ENCODE results near the gene STK25.

STK25 gene

DNA sequence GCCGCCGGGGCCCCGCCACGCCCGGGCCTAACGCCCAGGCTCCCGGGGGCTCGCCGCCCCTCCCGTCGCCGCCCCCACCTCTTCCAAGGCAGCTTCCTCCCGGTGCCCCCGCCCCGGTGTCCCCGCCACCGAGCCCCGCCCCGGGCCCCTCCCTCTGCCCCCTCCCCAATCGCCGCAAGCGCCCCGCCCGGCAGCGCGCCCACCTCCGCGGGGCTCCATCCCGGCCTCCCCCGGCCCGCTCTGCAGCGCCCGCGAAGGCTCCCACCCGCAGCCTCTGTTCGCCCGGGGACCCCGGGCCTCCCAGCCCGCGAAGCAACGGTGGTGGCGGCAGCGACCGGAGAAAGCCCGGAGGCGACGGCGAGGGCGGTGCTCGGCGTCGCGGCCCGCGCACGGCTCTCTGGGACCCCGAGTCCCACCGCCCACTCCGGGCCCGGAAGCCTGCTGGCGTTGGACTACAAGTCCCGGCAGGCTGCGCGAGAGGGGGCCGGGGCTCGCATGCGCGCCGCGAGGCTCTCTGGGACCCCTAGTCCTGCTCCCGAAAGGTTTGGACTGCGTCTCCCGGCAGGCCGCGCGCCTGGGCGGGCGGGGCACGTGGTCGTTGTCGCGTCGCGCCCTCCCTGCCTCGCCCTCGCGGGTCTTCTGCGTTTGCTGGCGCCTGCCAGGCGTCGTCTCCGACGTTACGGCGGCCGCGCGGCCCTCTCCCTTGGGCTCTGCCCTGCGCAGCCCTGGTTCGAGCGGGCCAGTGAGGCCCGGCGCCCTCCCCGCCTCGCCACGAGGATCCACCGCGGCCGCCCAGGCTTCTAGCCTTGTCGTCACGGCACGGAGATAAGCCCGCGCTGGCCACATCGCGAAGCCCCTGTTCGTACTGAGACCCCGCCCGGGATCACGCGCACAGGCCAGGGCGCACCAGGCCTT is at the start of gene STK25:
TSS of gene STK25 (minus strand) at position 345 of the 915 bp plus-strand sequence. CDS start 549 bp downstream, outside the sequence.
- DNase-seq (ENCODE audit: low spot score) = peak; percentile 99

DNA sequence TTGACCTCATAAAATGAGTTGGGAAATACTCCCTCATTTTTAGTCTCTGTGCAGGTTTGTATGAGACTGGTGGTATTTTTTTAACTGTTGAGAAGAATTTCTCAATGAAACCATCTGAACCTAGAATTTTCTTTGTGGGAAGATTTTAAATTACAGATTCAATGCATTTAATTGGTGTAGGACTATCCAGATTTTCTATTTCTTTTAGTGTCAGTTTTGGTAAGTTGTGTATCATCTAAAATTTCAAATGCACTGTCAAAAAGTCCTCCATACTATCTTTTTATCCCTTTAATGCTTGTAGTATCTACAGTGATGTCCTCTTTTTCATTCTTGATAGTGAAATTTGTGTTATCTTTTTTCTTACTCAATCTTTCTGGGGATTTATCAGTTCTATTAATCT is 48.4 kb upstream of the STK25 start:
- no peak for DNase-seq (ENCODE audit: low spot score)

DNA sequence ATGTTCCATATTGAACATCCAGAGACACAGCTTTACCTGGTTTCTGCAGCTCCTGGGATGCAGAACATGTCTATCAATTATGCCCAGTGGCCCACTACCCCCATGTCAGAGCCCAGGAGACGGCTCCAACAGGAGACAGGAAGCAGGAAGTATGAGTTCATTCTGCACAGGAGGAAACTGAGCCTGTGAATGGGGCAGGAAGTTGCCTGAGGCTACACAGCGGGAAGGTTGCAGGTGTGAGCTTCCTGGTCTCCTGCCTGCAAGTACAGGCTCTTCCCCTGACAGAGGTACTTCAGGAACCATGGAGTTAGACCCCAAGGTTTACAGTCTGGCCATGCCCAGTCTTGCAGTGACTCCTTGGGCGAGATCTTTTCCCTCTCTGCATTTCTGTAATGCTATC is 47.3 kb upstream of the STK25 start:
- no peak for DNase-seq (ENCODE audit: low spot score)

DNA sequence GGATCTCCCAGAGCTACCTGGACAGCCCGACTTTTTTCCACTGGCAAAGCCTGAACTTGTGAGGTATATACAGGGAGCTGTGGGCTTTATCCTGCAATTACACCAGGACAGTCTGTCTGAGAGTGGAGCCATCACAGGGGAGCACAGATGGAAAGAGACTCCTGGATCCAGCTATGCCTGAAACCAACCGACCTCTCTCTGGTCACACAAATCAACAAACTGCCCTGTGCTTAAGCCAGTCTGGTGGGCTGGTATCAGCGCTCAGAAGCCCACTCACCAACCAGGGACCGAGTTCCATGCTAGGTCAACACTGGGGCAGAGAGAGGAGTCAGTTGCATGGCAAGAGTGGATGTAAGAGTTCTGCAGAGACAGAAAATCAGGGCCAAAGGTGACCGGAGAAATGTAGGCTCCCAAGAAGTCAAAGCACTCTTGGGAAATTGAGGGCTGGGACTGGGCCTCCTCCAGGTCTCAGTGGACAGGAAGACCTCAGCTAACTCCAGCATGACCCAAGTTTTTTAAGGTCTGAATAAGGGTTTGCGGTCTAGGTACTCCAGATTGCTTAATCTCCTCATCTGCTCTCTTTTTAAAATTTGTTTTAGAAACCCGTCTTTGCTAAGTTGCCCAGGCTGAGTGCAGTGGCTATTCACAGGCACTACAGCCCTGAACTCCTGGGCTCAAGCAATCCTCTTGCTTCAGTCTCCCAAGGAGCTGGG is 46.4 kb upstream of the STK25 start:
- no peak for DNase-seq (ENCODE audit: low spot score)

DNA sequence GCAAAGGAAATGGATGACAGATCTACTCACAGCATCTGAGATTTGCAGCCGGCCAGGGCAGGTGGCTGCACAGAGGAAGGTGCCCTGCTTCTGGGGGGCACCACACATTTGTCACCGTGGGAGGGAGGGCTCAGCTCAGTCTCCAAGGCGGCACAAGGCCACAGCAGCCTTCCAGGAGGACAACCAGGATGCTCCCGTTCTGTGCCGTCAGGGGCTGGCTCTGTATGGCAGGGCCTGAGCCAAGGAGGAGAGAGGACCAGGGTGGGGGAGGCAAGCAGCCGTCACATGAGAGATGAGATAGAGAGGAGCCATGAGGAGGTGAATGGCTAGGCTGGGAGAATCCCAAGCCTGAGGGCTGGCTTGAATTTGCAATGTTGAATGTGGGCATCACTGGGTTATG is 45.6 kb upstream of the STK25 start:
- DNase-seq (ENCODE audit: low spot score) = no peak

DNA sequence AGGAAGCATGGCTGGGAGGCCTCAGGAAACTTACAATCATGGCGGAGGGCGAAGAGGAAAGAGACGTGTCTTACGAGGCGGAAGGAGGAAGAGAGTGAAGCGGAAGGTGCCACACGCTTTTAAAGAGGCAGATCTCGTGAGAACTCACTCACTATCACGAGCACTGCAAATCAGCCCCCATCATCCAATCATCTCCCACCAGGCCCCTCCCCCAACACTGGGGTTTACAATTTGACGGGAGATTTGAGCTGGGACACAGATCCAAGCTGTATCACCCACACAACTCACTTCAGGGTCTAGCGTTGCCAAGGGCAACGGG is 45.1 kb upstream of the STK25 start:
- DNase-seq (ENCODE audit: low spot score) = no peak

DNA sequence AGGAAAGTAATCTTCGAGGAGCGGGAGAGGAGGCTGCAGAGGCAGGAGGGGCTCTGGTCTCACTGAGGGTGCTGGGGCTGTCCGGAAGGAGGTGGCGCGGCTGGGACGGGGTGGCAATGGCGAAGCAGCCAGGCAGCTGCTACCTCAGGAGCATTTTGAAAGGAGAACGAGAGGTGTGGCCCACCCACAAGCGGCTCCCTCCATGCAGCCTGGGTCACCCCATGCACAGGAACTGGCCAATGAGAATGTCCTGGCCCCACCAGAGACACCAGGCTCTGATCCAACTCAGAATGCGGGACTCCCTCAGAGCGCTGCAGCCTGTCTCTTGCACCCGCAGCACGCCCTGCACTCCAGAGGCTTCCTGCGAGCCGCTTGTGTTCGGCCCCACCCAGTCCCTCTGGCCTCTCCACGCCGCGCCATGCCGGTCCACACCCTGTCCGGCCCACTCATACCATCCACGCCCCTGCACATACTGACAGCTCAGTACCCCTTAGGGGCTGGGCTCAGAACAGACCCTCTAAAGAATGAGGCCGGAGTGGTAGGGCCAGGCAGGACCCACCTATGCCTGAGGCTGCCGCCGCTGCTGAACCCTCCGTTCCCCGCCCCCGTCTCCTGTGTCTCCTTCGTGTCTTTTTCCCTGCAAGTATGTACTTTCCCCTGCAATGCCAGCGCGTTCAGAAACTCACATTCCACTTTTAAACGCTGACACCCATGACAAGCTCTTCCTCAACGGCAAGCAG is 43.8 kb upstream of the STK25 start:
- DNase-seq (ENCODE audit: low spot score) = no peak

DNA sequence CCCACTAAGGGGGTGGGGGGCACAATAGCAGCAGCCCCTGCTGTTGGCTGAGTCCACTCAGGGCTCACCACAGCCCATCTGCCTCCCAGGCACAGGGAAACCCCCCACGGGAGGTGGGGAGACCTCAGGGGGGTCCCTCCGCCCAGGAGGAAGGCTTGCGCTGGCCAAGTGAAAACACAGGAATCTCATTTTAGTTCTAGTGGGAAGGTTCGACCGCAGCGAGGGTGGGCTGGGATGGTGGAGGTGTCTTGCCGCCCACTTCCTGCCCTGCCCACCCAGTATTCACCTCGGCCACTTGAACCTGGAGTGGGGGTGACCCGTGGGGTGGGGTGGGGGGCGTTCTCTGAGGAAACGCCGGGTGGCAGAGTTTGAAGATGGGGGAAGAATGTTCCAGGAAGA is 43.2 kb upstream of the STK25 start:
- DNase-seq (ENCODE audit: low spot score) = no peak

DNA sequence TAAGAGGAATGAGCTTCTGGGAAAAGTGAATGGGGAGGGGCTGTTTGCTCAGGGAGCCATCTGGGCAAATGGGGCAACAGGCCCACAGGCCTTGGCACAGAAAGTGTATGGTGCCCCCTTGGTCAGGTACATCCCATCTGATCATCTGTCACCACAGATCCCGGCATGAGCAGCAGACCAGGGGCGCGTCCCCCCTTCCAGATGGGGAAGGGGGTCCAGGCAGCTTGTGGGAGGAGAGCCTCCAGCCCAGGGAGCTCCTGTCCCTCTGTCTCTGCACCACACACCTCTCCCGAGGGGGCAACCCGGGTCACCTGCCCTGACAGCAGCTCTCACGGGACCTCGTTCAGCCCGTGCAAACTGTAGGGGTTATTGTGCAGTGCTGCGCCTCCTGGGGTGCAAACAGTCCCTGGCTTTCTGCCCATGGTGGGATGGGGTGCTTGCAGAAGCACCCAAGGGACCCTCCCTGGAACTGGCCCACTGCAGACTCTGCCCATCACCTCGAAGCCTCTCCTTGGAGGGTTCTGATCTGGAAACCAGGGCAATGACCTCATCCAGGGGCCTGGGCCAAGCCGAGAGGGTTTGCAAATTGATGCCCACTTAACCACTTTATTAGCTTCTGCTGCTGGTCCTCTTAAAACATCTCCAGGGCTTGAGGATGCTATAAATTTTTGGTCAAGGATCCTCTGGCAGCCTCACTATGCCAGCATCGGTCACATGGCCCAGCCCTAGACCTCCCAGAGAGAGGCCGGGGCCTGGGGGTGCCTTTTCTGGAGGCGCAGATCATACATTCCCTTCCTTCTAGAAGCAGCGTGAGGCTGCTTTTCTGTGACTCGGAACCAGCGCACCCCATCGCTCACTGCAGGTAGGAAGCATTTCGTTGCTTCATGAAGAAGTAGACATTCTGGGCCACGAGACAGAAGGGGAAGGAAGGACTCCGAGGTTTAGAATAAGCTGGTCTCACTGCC is 42.5 kb upstream of the STK25 start:
- DNase-seq (ENCODE audit: low spot score) = no peak

DNA sequence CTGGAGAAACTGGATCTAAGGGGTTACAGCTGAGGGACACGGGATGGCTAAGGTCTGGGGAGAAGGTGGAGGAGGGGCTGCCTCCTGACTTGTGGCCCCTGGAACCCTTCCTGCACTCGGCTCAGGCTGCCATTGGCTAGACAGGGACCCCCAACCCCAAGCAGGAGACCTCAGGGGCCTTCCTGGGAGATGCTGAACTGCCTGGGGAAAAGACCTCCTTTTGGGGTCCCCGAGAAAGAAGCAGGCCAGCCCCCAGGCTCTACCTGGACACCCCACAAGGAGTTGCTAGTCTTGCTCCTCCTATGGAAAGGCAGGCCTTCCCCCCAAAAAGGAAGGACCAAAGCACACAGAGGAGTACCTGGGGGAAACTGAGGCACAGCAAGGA is 40.1 kb upstream of the STK25 start:
- DNase-seq (ENCODE audit: low spot score) = no peak

DNA sequence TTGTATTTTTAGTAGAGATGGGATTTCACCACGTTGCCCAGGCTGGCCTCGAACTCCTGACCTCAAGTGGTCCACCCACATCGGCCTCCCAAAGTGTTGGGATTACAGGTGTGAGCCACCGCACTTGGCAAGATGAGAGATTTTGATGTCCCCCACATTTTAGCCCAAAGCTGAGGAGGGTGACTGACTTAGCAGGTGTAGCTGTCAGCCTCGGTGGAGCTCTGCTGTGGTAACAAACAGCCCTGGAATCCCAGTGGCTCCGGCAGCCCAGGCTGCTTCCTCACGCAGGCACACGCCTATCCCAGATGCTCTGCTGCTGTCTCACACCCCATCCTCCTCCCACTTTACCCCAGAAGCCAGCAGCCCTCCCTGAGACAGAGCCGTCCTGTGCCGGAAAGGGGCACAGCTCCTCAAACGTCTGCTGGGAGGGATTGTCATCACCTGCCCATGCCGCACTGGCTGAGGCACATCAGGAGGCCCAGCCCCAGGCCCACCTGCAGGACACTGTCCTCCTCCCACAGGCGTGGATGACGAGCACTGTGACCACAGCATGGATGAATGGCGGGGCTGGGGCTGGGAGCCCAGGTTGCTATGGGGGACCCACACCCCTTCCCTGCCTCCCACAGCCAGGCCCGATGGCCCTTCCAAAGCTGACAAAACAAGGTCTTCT is 39.5 kb upstream of the STK25 start:
- DNase-seq (ENCODE audit: low spot score) = no peak

DNA sequence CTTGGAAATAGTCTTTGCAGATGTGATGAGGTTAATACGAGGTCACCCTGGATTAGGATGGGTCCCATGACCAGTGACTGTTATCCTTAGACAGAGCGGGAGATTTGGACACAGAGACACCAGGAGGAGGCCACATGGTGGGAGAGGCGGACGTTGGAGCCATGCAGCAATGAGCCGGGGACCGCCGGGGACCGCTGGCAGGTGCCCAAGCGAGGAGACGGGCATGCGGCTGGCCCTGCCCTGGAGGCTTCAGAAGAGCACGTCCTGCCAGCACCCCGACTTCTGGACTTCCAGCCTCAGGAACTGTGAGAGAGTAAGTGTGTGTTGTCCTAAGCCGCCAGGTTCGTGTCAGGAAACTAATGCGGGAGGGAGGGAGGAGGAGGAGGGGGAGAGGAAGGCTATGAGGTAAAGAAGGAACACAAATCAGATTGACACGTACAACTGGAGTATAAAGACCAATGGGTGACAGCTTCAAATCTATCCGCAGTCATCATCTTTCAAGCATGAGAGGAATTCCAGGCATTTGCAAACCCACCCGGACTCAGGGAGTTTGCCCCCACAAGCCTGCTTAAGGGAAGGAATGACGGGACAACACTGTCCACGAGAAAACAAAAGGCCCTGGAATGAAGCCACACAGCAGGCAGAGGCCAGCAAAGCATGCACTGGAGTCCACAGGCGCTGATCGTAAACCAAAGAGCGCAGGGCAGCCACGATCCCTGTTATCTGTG is 38.6 kb upstream of the STK25 start:
- no peak for DNase-seq (ENCODE audit: low spot score)

DNA sequence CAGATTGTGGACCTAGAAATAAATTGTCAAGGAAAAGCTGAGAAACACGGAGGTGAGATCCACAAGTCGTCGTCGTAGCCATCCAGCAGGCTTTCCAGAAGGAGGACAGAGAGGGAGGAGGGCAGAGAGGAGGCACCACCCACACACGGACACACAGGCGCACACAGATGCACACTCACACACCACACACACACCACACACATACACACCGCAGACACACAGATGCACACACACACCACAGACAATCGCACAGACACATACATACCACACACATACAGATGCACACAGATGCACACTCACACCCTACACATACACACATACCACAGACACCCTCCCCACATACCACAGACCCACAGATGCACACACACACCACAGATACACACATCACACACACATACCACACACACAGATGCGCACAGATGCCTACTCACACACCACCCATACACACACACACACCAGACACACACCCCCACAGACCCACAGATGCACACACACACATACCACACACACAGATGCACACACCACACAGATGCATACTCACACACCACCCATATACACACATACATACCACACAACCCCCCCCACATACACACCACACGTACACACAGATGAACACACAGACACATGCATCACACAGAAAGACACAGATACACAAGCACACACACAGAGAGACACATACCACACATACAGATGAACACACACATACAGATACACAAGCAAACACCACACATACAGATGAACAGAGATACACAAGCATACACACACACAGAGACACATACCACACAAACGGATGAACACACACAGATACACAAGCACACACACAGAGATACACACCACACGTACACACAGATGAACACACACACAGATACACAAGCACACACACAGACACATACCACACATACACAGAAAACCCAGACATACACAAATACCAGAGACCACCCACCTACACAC is 37.4 kb upstream of the STK25 start:
- no peak for DNase-seq (ENCODE audit: low spot score)

DNA sequence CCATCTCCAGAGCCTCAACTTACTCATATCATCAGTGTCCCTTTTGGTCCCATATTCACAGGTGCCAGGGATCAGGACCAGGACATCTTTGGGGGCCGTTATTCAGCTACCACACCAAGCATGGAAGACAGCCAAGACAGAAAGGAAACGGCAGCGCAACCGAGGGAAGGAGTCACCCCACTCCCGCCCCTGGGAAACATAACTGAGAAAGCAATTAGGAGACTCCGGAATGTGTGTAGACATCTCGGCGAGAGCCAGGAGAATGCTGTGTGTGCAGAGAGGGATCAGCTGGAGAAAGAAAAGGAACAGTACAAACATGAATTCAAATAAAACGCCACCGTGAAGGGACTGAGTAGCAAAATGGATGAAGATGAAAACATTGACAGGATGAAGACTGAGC is 36.7 kb upstream of the STK25 start:
- no peak for DNase-seq (ENCODE audit: low spot score)

DNA sequence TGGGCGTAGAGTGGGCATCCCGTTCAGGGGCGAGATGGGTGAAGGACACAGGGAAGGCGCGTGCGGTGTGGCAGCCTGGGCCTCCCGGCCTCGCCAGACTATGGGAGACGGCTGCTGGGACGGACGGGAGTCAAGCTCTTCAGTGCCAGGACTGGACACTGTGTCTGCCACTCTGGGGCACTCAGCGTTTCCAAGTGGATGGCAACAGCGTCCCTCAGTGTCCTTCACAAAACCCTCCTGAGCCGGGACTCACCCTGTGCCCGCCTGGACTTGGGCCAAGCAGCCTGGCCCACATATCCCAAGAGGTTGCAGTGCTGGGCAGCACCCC is 33.9 kb upstream of the STK25 start:
- no peak for DNase-seq (ENCODE audit: low spot score)

DNA sequence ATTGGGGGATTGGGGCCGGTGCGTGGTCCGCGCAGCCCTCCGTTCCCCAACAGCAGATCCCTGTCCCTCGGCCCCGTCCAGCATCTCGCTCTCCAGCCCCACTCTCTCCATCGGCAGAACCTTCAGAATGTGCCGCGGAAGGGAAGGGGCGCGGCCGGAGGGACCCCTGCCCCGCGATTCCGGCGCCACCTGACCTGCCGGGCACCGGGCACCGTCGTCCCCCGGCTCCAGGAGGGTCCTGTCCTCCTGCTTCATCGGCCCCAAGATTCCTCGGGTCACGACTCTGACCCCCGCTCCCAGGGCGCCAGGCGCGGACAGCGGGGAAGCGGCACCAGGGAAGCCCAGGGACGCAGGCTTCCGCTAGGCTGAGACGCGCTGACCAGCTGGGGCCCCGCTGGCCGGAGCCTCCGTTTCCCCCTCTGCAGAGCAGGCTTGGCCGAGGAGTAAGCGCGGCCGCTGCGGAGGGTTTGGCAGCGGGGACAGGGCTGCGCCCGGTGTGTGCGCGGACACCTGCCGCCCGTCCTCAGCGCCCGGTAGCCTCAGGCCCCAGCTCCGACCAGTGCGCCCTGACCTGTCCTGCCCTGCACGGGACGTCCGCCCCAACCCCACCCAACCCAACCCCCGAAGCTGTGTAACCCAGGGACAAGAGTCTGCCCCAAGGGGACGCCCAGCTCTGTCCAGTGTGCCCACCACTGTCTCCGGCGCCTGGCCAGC is 33.3 kb upstream of the STK25 start:
- DNase-seq (ENCODE audit: low spot score) = no peak

DNA sequence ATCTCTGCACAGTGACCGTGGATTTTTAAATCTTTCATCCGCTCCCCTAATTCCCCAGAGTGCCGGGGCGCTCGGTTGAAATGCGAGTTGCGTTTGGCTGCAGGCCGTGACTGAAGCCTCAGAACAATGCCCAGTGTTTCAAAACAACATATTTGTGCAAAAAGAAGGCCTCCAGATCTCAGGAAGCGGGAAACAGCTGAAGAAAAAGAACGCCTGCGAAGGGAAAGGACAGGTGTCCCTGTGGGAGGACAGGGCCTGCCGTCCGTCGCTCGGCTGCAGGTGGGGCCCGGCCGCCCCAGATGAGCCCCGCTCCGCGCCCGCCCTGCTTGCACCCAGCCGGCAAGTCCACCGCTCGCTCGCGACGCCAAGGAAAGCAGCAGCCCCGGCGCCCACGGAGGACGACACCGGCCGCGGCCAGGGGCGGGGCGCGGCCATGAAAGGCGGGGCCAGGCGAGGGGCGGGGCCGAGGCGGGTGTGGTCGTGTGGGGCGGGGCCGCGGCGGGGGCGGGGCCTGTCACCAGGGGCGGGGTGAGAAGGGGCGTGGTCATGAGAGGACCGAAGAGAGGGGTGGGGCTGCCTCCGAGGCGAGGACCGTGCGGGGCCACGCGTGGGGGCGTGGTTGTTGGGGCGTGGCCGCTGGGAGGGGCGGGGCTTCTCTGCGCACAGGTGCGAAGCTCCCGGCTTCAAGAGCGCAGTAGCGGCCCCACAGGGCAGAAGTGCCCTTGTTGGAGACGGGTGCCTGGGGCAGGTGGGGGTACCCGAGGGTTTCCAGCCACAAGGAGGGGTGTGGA is 32.6 kb upstream of the STK25 start:
- no peak for DNase-seq (ENCODE audit: low spot score)

DNA sequence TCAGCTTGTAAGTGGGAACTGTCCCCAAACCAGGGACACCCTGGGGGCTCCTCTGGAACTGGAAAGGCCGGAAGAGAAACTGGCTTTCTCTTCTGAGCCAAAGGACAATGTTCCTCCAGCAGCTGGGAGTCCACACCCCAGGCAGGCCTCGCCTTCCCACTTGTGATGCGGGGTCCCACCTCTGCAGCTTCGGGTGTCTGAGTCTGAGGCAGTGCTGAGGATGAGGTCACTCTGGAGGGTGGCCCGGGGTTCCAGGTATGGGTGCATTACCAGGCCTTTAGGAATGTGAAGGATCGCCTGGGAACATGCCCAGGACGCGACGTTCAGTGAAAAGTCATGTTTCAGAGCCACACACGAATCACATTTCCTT is 32.0 kb upstream of the STK25 start:
- no peak for DNase-seq (ENCODE audit: low spot score)

Data from HuH-7 (cell line).